Aortic smooth muscle cell (primary cell): ENCODE measurements around the gene ELSPBP1. TPM values are rescaled to one million over a fixed set of nuclear protein-coding genes. Genes with fewer than 3 reads are reported as not detected.

ENCODE experiments used
- total RNA-seq: library from RNA; depleted of rRNA; stranded (reverse); fragments of >200 nt; gene quantifications from 2 replicates; pipeline ENCODE4 v1.2.3, GENCODE V29; 2014

ELSPBP1 gene
- not detected in 2 replicates for total RNA-seq

DNA sequence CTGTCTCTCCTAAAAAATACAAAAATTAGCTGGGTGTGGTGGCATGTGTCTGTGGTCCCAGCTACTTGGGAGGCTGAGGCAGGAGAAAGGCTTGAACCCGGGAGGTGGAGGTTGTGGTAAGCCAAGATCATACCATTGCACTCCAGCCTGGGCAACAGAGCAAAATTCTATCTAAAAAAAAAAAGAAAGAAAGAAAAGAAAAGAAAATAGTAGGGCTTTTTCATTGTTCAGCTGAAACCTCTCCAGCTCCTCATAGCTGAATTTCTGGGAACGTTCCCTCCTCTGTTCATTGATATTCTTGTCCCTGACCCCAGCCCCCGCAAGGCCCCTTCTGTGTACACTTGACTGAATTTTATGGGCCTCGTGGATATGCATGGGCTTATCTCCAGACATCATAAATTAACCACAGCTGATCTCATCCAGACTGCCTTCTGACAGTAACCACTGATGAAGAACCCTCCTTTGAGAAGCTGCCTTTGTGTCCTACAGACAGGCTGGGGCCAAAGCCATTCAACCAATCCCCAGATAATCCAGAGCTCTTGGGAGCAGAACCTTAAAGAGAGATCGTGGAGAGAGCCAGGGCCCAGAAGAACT is at the start of gene ELSPBP1:
ELSPBP1 (plus strand) TSS at position 424 of the 594 bp plus-strand sequence. CDS start 14,036 bp downstream, outside the sequence.

GRCh38 chr19:47992070-47992469 is 2.4 kb upstream of the ELSPBP1 start, which contains the start of gene BSPH1:
BSPH1 (minus strand) TSS chr19:47992170; CDS start chr19:47992081, 89 bp downstream.

GRCh38 chr19:48043675-48044258 is 49.3 kb downstream of the ELSPBP1 start, which contains the start of gene CABP5:
CABP5 (minus strand) TSS chr19:48044079; CDS start chr19:48043922, 157 bp downstream.

Other genes starting within 250 kb of the ELSPBP1 start
- 46.3 and 48.6 TPM in 2 replicates for gene NOP53, start 249.1 kb upstream of the ELSPBP1 start, total RNA-seq
- gene SELENOW, start 215.9 kb upstream of the ELSPBP1 start, total RNA-seq, result 257 and 284 TPM in 2 replicates
- not detected in 2 replicates for gene TPRX1, start 190.1 kb upstream of the ELSPBP1 start, total RNA-seq
- not detected in 2 replicates for gene CRX, start 172.7 kb upstream of the ELSPBP1 start, total RNA-seq
- gene TPRX2, start 135.4 kb upstream of the ELSPBP1 start, total RNA-seq, result not detected in 2 replicates
- gene SULT2A1, start 108.3 kb upstream of the ELSPBP1 start, total RNA-seq, result not detected in 2 replicates
- gene BSPH1, start 2.5 kb upstream of the ELSPBP1 start, total RNA-seq, result not detected in 2 replicates
- gene CABP5, start 49.4 kb downstream of the ELSPBP1 start, total RNA-seq, result not detected in 2 replicates
- 22.1 and 57.8 TPM in 2 replicates for gene PLA2G4C, start 116.2 kb downstream of the ELSPBP1 start, total RNA-seq
- gene LIG1, start 175.7 kb downstream of the ELSPBP1 start, total RNA-seq, result 27.2 and 52.7 TPM in 2 replicates
- 1.4 and 2.1 TPM in 2 replicates for gene ZSWIM9, start 176.0 kb downstream of the ELSPBP1 start, total RNA-seq